ENCODE results near the gene BACE1.

Gene BACE1

GRCh38 chr11:117300773-117301172 is 15.3 kb downstream of the BACE1 start:
- DNase-seq (ENCODE audit: low read depth, low spot score), result no peak
- H3K4me3 ChIP-seq (ENCODE audit: low read depth, low read length), result no peak overlapping the region
- POLR2A ChIA-PET, result no interaction called here
- CTCF ChIA-PET, result no interaction called here
- TF ChIP-seq, protein P1, sequence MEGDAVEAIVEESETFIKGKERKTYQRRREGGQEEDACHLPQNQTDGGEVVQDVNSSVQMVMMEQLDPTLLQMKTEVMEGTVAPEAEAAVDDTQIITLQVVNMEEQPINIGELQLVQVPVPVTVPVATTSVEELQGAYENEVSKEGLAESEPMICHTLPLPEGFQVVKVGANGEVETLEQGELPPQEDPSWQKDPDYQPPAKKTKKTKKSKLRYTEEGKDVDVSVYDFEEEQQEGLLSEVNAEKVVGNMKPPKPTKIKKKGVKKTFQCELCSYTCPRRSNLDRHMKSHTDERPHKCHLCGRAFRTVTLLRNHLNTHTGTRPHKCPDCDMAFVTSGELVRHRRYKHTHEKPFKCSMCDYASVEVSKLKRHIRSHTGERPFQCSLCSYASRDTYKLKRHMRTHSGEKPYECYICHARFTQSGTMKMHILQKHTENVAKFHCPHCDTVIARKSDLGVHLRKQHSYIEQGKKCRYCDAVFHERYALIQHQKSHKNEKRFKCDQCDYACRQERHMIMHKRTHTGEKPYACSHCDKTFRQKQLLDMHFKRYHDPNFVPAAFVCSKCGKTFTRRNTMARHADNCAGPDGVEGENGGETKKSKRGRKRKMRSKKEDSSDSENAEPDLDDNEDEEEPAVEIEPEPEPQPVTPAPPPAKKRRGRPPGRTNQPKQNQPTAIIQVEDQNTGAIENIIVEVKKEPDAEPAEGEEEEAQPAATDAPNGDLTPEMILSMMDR (IDR thresholded peaks at IDR 0.05; ENCODE audit: insufficient read depth, low read length, missing control alignments), result no peak

- POLR2A ChIA-PET, result no interaction called here
Observed at GRCh38 chr11:117300283-117300663, 15.8 kb downstream of the BACE1 start.

GRCh38 chr11:117299351-117300282 is 16.4 kb downstream of the BACE1 start:
- DNase-seq (ENCODE audit: low read depth, low spot score), result no peak
- ChIA-PET POLR2A (interaction anchor here (1.2 kb wide), 1 partner anchor 19 kb away, joined by 3 read pairs; no protein-coding TSS in a partner anchor), CTCF (interaction anchor here (0.7 to 1.2 kb wide), 2 partner anchors 16 to 63 kb away, joined by 3 read pairs; no protein-coding TSS in a partner anchor)
- TF ChIP-seq, protein P1 (IDR thresholded peaks at IDR 0.05; ENCODE audit: insufficient read depth, low read length, missing control alignments), result no peak
- no peak overlapping the region for H3K4me3 ChIP-seq (ENCODE audit: low read depth, low read length)

More at GRCh38 chr11:117300283-117300663, 15.8 kb downstream of the BACE1 start:
- no peak for DNase-seq (ENCODE audit: low read depth, low spot score)
- CTCF ChIA-PET, result interaction anchor here (0.7 to 1.2 kb wide), 2 partner anchors 15 to 64 kb away, joined by 3 read pairs; no protein-coding TSS in a partner anchor
- no peak overlapping the region for H3K4me3 ChIP-seq (ENCODE audit: low read depth, low read length)
- TF ChIP-seq, protein P1 (IDR thresholded peaks at IDR 0.05; ENCODE audit: insufficient read depth, low read length, missing control alignments), result no peak

- ChIA-PET CTCF (no interaction called here), POLR2A (no interaction called here)
- TF ChIP-seq, protein P1 (IDR thresholded peaks at IDR 0.05; ENCODE audit: insufficient read depth, low read length, missing control alignments), result no peak
- H3K4me3 ChIP-seq (ENCODE audit: low read depth, low read length), result no peak overlapping the region
- DNase-seq (ENCODE audit: low read depth, low spot score), result no peak
Observed at GRCh38 chr11:117298195-117298594, 17.9 kb downstream of the BACE1 start.

GRCh38 chr11:117296881-117297280 is 19.2 kb downstream of the BACE1 start:
- no peak overlapping the region for H3K4me3 ChIP-seq (ENCODE audit: low read depth, low read length)
- POLR2A ChIA-PET, result no interaction called here
- CTCF ChIA-PET, result interaction anchor here (1.0 kb wide), 1 partner anchor 70 kb away, joined by 3 read pairs; no protein-coding TSS in a partner anchor
- DNase-seq (ENCODE audit: low read depth, low spot score), result no peak
- TF ChIP-seq, protein P1 (IDR thresholded peaks at IDR 0.05; ENCODE audit: insufficient read depth, low read length, missing control alignments), result no peak

DNA sequence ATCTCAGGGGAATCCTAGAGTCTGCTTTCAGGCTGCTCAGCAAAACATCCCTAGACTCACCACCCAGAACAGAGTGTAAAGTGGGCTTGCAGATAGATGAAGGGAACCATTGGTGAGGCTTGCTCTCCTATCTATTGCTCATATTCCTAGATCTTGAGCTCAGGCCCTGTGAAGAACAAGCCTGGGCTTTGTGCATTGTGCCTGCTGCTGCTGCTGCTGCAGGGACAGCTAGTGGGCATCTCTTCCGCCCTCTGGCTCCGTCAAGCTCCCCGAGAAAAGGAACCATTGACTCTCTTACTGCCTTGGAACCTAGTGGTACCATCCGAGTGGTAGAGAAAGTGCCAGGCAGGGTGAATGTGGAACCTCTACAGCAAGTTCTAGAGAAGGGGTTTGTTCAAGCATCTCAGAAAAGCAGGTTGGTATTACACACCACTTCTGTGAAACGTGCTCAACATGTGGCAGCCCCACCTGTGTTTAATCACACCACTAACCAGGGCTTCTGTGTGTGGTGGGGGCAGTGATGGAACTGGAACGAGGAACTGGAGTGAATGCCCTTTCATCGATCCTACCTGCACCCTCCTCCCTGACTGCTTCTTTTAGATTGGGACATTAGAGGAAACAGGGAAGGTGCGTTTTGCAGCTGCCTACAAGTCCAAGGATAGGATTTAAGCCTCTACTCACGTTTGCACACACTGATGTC is 20.5 kb downstream of the BACE1 start:
- TF ChIP-seq, protein P1 (IDR thresholded peaks at IDR 0.05; ENCODE audit: insufficient read depth, low read length, missing control alignments), result no peak
- no peak overlapping the region for H3K4me3 ChIP-seq (ENCODE audit: low read depth, low read length)
- CTCF ChIA-PET, result no interaction called here
- POLR2A ChIA-PET, result no interaction called here
- DNase-seq (ENCODE audit: low read depth, low spot score), result no peak

Measured in AG04449 (cell line).